Kidney glomerular epithelial cell (primary cell): ENCODE measurements around the gene UPK1A.
"Not testable (repeated sequence)": the region's sequence is repeated elsewhere in the genome, so short reads cannot be mapped to it uniquely, and the experiment has no call there.

ENCODE experiments used
- DNase-seq: peaks from one replicate; lab custom pipeline; 2025; lab: John Stamatoyannopoulos, UW

Gene UPK1A

GRCh38 chr19:35644987-35645679 is 21.2 kb upstream of the UPK1A start:
- no peak for DNase-seq

GRCh38 chr19:35645680-35646511 is 20.4 kb upstream of the UPK1A start:
- DNase-seq: no peak

GRCh38 chr19:35648017-35648961 is 18.0 kb upstream of the UPK1A start, which contains the start of gene COX6B1:
TSS of gene COX6B1 (plus strand) at chr19:35648323. CDS start at chr19:35651244, 2,921 bp downstream.
- peak; percentile 96 for DNase-seq

DNA sequence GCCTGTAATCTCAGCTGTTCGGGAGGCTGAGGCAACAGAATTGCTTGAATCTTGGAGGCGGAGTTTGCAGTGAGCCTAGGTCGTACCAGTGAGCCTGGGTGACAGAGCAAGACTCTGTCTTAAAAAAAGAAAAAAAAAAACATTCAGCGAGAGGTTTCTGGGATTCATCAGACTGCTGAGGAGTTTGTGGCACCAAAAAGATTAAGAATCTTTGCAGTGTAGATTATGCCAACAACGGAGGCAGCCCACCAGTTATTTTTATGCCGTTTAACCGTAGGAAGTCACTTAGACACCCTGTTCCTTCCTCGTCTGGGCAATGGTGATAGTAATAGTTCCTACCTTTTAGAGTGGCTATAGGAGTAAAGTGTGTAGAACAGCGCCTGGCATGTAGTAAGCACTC is 15.7 kb upstream of the UPK1A start:
- DNase-seq: no peak

GRCh38 chr19:35654828-35655227 is 11.5 kb upstream of the UPK1A start:
- DNase-seq: not testable (repeated sequence)

DNA sequence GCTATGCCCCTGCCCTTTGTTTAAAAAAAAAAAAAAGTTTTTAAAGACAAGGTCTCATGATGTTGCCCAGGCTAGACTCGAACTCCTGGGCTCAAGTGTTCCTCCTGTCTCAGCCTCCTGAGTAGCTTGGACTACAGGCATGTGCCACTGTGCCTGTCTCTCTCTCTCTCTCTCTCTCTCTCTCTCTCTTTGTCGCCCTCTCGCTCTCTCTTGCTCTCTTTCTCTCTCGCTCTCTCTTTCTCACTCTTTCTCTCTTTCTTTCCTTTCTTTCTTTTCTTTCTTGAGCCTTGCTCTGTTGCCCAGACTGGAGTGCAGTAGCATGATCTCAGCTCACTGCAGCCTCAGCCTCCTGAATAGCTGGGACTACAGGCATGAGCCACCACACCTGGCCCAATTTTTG is 10.7 kb upstream of the UPK1A start:
- no peak for DNase-seq

DNA sequence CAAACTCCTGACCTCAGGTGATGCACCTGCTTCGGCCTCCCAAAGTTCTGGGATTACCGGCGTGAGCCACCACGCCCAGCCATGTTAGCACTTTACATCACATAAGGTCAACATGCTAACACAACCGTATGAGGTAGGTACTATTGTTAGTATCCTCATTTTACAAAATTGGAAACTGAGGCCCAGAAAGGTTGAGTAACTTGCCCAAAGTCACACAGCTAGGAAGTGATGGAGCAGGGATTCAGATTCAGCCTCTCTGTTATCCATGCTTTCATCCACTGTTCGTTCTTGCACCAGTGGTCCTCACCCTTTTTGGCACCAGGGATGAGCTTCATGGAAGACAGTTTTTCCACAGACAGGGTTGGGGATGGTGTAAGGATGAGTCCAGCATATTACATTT is 9.6 kb upstream of the UPK1A start:
- DNase-seq: no peak

DNA sequence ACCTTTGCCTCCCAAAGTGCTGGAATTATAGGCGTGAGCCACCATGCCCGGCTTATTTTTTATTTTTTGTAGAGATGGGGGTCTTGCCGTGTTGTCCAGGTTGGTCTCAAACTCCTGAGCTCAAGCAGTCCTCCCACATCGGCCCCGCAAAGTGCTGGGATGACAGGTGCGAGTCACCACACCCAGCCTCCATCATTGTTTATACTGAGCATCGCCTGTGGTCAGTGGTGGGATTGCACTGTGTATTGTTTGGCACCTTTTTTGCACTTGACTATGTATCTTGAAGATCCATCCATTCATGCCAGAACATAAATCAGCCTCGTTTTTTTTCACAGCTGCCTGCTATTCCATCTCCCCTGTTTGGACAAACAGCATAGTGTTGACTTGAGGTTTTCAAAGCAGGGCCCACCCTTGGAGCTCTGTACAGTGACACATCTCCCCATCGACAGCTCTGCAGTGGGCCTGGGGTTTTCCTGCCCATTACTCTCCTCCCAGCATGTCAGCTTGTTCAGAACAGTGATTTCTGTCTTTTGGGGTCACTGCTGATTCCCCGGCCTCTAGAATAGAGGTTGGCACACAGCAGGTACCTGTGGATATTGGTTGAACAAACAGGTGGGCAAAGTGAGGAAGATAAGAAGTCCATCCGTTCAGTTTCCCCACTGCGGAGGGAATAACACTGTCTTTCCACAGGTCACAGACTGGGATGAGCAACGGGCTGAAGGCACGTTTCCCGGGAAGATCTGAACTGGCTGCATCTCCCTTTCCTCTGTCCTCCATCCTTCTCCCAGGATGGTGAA is 8.2 kb upstream of the UPK1A start:
- DNase-seq: no peak

DNA sequence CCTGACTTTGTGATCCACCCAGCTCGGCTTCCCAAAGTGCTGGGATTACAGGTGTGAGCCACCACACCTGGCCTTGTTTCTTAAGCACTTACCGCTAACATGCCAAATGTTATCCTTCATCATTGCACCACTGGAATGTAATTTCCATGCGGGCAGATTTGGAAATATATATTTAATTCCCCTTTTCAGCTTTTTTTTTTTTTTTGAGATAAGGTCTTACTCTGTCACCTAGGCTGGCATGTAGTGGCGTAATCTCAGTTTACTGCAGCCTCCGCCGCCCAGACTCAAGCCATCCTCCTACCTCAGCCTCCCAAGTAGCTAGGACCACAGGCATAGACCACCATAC is 4.3 kb upstream of the UPK1A start:
- no peak for DNase-seq

DNA sequence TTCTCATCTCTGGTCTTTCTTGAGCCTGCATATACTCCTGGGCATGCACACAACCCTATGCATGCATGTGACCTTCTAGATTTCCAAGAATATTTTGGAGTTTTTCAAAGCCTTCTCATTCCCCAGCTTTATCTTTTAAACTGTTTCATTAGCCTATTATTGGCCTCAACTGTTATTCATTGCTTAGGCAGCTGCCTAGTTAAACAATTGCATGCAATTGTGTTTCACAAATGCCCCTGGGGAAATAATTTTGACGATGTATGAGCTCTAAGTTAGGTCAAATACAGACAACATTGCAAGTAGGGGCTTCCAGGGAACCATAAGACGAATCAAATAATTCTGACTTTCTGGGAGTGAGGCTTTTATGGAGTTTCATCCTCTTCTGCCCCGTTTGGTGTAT is 2.3 kb upstream of the UPK1A start:
- no peak for DNase-seq

GRCh38 chr19:35665157-35665556 is 1.2 kb upstream of the UPK1A start:
- no peak for DNase-seq

DNA sequence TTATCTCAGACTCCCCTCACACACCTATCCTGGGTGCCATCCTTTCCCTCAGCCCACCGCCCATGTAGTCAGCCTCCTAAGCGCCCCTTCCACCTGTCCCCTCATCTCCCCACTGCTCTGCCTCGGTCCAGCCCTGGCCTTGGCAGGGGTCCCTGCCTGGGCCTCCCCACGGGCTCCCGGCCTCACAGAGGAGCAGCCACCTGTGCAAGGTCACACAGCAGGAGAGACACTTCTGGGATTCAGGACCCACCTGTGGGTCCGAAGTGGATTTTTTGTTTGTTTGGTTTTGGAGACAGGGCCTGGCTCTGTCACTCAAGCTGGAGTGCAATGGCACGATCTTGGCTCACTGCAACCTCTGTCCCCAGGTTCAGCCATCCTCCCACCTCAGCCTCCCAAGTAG is 713 bp upstream of the UPK1A start:
- no peak for DNase-seq

- DNase-seq: no peak
These were observed 3.2 kb downstream of the UPK1A start for GRCh38 chr19:35669566-35669965.

GRCh38 chr19:35669974-35670373 is 3.7 kb downstream of the UPK1A start:
- no peak for DNase-seq

DNA sequence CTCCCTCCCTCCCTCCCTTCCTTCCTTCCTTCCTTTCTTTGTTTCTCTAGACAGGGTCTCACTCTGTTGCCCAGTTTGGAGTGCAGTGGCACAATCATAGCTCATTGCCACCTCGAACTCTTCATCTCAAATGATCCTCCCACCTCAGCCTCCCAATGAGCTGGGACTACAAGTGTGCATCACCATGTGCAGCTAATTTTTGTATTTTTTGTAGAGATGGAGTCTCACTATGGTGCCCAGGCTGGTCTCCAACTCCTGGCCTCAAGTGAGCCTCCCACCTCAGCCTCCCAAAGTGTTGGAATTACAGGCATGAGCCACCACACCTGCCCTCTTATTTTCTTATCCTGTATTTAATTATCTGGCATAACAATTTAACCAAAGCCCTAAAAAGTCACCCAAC is 4.4 kb downstream of the UPK1A start:
- DNase-seq: no peak

DNA sequence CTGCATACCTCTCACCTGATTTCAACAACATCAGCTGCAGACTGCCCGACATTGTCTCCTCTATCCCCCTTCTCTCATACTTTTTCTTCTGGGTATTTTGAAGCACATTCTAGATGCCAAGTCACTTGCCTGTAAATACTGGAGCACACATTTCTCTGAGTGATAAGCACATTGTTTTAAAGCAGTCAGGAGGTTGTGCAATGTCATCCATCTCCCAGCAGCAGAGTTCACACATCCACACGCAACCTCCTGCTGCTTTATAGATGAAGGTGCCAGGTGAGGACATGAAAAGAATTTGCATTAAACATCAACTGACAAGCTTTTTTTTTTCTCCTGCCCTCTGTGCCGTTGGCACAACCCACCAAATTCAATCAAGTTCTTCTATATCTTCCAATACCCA is 5.5 kb downstream of the UPK1A start:
- DNase-seq: no peak

DNA sequence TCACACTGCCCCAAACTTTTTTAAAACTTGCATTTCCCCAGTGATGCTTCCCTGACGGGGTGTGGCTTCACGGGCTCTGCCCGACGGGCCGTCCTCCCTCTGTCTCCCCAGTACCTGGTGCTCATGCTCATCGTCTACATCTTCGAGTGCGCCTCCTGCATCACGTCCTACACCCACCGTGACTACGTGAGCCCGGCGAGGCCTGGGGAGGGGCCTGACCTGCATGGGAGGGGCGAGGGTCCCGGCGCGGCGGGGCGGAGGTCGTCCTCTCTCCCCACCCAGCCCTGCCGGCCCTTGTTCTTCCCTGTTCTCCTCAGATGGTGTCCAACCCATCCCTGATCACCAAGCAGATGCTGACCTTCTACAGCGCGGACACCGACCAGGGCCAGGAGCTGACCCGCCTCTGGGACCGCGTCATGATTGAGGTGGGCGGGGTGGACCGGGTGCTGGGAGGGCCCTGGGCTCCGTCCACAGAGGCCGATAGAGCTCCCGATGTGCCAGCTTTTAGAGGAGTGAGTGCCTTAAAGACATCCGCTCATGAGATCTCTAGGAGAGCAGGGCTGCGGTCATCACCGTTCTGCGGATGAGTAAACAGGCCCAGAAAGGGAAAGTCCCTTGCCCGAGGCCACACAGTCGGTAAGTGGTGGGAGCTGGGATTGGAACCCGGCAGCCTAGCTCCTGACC is 6.9 kb downstream of the UPK1A start:
- DNase-seq: peak; percentile 37

- DNase-seq: no peak
These were observed 9.3 kb downstream of the UPK1A start for GRCh38 chr19:35675589-35676140.

DNA sequence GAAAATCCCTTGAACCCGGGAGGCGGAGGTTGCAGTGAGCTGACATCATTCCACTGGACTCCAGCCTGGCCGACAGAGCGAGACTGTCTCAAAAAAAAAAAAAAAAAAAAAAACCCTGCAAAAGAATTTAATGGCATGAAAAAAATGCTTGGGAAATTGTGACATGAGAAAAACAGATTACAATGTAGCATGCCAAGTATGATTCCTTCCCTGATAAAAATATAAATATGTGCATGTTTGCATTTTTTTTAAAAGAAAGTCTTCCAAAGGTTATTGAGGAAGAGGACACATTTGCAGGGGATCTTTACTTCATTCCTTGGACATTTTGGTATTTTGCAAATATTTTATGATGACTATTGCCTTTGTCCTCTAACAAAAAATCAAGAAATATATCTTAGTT is 23.5 kb downstream of the UPK1A start:
- no peak for DNase-seq

GRCh38 chr19:35691106-35691505 is 24.8 kb downstream of the UPK1A start:
- not testable (repeated sequence) for DNase-seq

DNA sequence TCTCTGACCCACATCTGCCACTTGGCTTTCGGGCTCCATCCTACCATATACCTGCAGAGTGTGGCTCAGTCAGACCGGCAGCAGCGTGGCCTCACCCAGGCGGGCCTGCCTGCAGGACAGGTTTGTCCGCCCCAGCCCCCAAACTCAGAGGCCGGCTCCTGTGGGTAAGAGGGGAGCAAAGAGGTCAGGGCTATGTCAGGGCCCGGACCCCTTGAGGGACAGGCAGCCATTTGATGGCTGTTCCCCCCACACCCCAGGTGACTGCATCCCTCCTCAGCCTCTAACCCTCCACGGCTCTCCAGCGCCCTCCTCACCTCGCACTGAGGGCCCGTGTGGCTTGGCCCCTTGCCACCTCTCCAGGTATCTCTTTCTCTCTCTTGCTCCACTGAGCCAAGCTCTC is 25.7 kb downstream of the UPK1A start:
- no peak for DNase-seq
